HK-2 (cell line): Measurements from ENCODE around the gene FMN1.
"Not testable (repeated sequence)": the region's sequence is repeated elsewhere in the genome, so short reads cannot be mapped to it uniquely, and the experiment has no call there.

Experiments used
- DNase-seq: peaks from one replicate; pipeline ENCODE4 v3.0.0-alpha.2; 2018; ENCODE audit not compliant: unreplicated experiment

Gene FMN1

DNA sequence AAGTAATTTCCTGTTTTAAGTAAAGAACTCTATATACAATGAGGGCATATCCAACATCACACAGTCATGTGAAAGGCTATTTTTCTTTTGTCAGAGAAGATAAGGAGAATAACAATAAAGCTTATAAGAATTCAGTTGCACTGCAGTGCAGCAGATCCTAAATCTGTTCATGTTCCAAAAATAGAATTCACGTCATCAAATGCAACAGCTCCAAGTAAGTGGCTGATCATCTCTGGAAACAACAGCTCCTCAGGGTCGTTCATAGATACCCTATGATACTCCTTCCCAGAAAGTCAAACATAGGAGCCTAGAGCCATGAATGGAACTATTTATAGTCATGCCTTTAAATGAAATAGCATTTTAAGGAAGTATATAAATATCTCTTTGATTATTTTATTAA is 100.2 kb downstream of the FMN1 start:
- no peak for DNase-seq

DNA sequence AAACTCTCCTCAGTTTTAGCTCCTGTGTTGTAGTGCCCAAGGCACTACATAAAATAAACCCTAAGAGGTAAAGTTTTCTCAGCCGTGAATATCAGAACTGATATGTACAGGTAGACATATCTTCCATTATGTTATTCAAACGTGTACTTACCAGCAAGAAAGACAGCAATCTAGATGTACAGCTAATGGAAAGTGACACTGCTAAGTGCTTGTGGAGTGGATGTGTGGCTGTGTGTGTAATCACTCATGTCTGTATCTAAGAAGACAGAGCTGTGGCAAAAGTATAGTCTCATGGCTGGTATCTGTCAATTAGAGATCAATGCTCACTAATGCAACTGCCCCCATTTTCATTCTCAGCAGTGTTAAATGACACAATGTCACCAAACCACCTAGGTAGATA is 101.3 kb downstream of the FMN1 start:
- DNase-seq, result no peak

DNA sequence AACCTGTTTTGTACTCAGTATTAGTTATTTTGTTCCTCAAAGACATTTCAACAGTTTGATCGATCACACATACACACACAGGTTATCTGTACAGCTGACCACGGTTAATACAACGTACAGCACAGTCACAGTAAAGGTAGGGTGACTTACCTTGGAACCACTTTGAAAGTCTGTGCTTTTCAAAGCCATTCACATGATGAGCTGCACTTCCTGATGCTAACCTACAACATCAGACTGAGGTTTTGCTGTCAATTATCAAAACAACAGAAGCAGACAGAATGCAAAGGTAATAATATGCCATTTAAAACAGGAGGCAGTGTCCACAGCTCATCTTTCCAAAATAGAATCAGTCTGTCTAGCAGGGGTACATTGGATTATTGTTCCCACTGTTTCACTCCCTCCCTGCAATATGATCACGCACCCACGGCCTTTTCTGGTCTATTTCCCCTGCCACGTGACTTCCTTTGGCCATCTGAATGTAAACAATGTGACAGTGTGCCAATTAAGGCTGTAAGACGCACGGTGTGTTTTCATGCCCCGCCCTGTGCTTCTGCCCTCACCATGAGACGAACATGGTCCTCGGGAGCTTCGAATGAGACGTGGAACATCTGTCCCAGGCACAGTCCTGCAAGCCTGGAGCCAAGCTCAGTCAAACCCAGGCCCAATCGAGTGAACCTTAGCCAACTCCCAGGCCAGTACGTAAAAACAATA is 102.4 kb downstream of the FMN1 start:
- no peak for DNase-seq

DNA sequence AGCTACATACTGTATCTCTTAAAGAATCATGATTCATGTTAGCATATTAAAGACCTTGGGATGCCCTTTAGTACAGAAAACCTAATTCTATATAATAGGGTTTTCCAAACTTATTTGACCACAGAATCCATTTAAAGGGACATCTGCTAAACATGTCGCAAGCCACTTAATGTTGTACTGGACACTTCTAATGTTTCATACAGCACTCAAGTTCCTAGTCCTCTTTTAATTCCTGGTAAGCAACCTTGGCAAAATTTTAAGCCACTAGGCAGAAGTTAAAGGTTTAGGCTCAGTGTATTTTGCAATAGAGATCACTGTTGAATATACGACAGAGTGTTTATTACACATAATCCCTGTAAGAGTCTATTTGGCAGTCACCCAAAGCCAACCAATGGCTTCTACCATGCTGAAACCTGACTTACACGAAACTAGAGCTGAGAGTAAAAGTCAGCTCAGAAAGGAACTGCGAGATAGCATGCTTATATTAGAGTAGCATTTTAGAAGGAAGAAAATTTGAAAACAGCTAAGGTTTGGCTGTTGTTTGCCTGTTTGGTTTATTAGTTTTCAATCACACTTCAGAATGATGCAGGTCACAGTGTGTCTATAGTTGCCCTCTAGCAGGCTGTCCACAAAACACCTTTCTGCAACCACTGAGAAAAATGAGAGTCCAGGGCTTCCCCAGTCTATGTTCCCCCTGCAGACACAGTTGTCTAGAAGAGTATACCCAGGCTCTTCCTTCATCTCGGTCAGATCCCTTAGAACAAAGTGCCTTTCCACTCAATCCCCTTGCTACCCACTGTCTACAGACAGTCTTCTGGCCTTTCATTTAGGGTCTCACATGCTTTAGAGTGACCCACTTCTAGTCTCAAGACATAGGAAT is 104.4 kb downstream of the FMN1 start:
- no peak for DNase-seq

DNA sequence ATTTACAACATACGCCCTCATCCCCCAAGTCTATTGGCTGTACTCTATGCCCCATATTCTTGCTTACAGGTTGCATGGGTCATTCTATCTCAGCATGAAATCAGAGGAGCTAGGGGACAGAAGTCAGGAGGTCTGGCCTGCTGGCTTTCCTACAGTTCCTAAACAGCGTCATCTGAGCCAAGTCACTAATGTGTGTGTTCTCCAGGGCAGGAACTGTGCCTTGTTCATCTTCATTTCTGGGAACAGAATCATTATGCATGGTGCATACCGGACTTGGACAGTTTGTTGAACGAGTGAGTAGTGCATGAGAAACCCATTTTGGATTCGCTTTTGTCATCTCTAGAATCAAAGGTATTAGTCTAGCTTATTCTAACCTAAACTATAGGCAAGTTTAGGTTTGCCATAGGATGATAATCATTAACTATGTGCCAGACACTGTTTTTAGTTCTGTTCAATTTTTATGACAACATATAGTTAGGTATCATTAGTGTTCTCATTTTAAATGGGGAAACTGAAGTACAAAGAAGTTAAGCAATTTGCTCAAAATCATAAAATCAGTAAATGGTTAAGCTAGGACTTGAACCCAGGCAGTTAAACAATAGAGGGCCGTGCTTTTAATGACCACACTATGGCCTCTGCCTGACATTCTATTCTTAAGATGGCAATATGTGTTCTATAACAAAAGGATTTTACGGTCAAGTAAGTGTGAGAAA is 105.2 kb downstream of the FMN1 start:
- no peak for DNase-seq

DNA sequence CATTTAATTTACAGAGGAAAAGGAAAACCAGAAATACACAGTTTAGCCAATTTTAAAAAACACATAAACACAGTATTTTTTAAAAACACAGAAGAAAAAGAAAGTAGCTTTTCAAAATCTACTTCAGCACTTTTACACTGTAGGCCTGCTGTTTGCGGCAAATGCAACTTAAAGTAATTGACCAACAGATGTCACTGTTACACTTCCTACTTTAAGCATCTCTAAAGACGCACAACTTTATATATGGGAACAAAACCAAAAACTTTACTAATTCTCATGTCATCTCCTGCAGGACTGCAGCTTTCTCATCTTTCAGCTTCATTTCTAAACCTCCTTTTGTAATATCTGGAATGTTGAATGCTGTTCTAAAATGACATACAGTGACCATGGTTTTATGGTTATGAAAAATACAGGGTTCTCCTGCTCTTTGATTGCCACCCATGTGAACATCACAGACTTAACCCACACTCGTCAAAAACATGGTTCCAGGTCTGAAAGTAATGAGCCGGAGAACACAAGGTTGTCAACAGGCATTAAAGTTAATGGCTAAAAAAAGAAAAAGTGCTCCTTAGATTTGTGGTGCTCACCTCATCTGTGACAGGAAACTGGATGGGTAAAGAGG is 107.9 kb downstream of the FMN1 start:
- DNase-seq, result no peak

DNA sequence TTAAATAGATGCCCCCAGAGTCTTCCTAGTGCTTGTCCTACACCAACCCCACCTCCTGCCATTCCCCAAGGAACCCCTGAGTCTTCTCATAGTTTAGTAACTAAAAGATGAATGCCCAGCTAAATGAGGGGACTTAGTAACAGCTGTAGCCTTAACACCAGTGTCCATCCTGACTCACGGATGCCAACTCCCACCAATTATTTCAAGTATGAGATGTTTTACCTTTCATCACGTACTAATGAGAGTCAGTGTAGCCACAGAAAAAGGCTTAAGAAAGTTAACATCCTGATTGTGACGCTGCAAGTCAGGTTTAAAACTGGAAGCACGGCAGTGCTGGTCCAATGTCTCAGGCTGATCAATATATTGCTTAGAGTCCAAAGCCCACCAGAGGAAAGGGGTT is 109.9 kb downstream of the FMN1 start:
- DNase-seq, result no peak

DNA sequence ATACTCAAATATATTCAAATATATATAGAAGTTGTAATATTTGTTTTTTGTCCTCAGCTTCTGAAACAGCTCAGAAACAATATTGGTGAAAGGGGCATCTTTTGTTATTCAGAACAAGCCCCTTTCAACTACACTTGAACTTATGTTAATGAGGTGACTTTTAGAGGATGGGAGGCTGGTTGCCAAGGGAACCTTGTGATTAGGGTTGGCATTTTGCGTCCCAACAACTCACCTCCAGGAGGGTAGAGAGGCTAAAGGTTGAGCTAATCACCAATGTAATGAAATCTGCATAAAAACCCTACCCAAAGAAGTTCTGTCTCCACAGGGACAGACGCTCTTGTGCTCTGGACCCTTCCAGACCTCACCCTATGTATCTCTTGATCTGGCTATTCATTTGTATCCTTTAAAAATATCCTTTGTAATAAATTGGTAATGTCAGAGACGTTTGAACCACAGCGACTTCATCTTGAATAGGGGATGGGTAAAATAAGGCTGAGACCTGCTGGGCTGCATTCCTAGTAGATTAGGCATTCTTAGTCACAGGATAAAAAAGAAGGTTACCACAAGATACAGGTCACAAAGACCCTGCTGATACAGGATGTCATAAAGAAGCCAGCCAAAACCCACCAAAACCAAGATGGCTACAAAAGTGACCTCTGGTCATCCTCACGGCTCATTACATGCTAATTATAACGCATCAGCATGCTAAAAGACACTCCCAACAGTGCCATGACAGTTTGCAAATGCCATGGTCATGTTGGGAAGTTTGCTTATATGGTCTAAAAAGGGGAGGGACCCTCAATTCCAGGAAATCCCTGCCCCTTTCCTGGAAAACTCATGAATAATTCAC is 111.1 kb downstream of the FMN1 start:
- DNase-seq, result no peak

DNA sequence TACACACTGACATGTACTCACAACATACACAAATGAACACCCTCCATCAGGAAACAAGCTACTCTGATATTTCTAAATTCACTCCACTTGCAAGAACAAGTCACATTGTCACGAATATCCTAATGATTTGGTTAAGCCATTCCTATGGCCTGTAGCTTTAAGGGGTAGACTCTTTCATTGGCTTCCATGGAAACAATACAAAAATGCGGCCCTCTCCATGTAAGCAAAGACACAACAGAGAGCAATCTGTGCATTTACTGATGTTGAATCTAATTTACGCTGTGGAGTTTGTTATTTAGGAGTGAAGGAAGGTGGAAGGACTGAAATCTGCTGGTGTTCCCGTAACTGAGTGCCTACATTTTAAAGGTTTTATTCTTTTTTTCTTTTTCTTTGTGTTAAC is 114.5 kb downstream of the FMN1 start:
- DNase-seq, result no peak

DNA sequence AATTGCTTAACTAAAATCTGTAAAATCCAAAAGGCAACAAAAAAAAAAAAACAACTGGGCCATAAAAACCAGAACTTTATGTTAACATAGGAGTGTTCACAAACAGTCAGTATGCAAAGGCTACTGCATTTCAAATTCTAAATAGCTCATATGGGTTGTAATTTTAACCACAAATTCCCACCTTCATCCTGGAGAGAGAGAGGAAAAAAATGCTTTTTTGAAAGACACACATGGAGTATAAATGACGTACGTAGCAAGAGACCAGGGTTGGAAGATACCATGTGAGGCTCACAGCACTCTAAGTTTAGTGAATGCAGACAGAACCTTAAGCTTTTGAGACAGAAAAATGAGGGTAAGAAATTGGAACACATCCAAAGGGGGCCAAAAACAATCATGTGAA is 115.9 kb downstream of the FMN1 start:
- no peak for DNase-seq

DNA sequence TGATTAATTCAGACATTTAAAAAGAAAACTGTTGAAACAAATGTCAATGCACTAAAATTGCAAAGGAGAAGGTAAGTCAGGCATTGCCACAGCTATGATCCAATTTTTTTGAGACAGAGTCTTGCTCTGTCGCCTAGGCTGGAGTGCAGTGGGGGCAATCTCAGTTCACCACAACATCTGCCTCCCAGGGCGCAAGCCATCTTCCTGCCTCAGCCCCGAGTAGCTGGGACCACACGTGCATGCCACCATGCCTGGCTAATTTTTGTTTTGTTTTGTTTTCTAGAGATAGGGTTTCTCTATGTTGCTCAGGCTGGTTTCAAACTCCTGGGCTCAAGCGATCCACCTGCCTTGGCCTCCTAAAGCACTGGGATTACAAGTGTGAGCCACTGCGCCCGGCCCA is 117.6 kb downstream of the FMN1 start:
- DNase-seq, result no peak

DNA sequence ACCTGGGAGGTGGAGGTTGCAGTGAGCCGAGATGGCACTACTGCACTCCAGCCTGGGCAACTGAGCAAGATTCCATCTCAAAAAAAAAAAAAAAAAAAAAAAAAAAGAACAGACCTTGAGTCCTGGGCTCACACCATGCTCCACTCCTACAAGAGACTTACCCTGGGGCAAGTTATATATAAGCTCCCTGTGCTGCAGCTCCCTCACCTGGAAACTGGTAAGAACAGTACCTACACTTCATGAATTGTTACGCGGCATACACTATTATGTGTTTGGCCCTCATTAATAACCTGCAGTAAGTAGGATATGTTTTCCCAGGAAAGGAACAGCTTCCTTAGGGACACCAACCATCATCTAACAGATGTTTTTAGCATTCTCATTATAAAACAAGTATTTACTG is 119.6 kb downstream of the FMN1 start:
- DNase-seq, result no peak

DNA sequence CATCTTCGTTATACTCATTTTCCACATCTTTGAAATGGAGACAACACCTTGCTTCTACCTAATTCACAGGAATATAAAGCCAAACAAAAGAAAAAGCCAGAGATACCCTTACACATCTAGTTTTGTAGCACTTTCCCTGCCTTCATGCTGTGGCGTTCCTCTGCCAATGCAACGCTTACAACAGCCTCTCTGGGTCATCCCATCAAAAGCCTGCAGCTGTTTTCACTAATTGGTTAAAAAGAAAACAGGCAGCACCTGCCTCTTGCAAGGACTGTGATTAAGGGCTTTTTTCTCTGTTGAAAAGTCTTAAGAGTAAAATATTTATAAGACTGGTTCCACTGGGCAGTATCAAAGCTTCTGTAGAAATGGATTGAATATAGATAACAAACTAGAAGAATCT is 120.3 kb downstream of the FMN1 start:
- DNase-seq, result no peak

DNA sequence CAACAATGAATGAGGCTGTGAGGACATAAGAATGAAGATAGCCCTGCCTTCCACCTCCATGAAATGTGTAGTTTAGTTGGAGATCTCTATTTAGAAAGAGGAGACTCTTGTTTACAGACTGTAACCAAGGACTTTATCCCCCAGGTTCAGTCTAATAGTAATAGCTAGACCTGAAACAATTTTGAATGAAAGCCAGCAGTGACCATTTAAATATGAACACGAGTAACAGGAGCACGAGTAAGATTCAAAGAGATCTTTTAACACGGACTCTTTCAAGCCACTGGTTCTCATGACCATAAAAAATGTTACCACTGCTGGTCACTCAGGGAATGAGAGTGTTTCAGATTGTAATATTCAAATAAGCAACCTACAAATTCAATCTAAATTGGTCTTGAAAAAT is 123.1 kb downstream of the FMN1 start:
- DNase-seq, result no peak

DNA sequence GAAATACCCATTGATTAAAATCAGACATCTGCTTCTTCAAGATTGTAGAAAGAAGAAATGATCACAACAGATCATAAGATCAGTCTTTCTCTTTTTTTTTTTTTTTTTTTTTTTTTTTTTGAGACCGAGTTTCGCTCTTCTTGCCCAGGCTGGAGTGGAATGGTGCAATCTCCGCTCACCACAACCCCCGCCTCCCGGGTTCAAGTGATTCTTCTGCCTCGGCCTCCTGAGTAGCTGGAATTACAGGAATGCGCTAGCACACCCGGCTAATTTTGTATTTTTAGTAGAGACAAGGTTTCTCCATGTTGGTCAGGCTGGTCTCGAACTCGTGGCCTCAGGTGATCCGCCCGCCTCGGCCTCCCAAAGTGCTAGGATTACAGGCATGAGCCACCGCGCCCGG is 124.6 kb downstream of the FMN1 start:
- DNase-seq, result not testable (repeated sequence)

DNA sequence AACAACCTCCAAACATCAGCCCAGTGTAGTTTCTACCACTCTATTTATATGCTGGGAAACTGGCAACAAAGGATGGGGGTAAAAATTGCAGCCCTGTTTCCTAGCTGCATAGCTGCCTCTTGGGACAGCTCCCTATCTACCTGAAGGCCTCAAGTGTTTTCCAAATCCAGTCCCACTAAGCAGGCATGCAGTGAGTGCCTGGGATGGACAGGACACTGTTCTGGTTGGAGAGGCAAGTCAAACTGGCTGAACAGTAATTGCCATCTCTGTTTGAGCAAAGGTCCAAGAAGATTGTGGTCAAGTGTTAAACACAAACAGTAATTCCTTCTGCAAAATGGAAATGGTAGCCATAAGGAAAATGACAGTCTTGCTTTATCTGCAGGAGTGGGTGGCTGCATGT is 125.4 kb downstream of the FMN1 start:
- no peak for DNase-seq

DNA sequence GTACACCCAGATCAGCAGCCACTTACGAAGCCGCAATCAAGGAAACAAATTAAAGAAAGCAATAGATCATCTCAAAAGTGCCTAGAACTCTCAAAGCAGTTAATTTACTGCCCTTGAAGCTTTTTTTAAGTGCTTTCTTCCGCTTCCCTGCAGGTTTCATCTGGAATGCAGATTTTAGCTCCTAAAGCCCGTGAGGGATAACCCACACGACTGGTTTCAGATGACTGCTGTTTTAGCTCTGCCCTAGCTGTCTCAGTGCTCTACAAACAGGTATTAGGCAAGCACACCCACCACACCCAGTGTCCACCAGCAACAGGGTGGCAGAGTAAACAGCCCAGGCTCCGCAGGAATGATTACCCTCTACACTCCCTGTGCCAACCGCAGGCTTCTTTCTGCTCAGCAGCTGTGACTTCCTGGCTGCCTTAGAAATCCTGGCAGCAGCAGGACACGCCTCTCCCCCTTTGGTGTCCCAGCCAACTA is 126.0 kb downstream of the FMN1 start:
- DNase-seq, result peak; percentile 57

DNA sequence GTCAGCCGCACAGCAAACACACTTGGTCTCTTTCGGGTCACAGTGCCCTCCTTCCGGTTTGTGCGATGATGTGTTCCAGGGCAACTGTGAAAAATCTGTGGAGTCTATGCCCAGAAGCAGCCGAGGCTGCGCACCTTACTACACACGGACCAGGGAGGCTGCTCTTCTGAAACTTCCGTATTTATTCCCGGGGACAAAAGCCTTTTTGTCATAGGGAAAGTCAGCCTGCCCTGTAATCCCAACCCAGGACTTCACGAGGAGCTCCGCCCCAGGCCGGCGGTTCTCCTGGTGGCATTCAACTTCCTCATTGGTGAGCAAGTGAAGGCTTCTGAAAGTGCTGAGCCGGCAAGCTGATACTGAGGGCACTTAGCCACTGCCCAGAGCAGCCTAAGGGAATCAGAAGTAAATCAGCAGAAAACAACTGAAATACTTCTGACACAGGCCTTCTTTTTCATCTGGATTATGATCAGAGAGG is 126.5 kb downstream of the FMN1 start:
- DNase-seq, result peak; percentile 39

DNA sequence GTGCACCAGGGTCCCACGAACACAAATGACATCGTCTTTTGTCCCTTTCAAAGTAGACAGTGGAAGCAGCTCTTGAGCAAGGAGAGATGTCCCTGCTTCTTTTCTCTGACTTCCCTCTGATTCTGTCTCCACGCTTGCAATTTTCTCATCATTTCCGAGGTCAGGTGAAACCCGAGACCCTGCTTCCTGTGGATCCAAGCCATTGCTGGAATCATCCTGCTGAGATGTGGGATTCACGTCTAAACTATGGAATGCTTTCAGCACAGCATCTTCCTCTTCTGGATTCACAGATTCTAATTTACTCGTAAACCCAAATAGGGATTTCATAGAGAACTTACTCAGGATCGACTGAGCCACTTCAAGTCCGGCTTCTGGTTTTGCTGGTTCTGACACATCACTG is 127.1 kb downstream of the FMN1 start:
- peak; percentile 5 for DNase-seq

DNA sequence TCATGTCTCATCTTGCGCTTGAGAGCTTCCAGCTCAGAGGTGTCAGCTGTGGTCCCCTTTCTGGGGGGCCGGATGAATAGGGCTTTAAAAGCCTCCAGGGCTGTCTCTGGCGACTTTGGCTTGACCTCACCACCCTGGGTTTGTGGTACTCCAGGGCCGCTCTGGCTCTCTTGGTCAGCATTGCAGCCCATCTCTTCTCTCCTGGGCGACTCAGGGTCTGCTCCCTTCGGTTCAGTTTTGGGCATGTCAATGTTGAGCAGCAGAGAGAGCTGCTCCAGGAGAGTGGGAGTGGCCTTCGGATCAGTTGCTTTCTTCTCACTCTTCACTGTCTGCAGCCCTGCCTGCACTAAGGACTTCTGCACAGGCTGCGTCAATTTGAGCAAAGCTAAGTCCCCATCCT is 127.9 kb downstream of the FMN1 start:
- DNase-seq, result no peak

DNA sequence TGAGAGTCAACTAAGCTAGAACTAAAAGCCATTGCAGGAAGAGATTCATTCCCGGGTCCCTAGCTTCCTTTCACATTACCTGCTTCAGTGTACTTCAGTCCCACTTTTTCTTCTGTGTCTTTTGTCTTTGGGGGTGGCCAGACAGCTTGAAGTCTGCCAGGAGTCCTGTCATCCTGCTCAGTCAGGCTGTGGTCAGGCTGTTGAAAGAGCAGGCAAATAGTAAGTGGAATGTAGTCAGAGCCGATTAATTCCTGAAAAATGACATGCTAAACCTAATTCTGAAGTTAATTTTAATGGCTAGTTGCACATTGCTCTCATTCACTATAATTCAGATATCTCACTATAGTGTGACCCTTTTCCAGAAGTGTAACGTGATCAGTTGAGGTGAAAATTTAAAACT is 129.6 kb downstream of the FMN1 start:
- DNase-seq, result no peak
